GM19193 (cell line): ENCODE results near the gene TMEM45B.

Experiments used
- POLR2A ChIP-seq: IDR thresholded peaks from 4 replicates; pipeline ENCODE4 v1.6.1; 2011; ENCODE audit not compliant: insufficient read depth, insufficient read length; ENCODE audit errors: extremely low read depth

TMEM45B gene

GRCh38 chr11:129895126-129896041 lies 79.7 kb downstream of the TMEM45B start, which contains the start of gene NFRKB:
Gene NFRKB, minus strand, starts transcription at chr11:129895578. Its CDS starts 2,729 bp downstream, at chr11:129892849.
- TF ChIP-seq POLR2A: peak; percentile 72

GRCh38 chr11:129896062-129896461 lies 80.4 kb downstream of the TMEM45B start:
- TF ChIP-seq POLR2A: no peak

GRCh38 chr11:129905402-129905801 lies 89.8 kb downstream of the TMEM45B start:
- TF ChIP-seq POLR2A: no peak
